Body of pancreas (tissue), 4 donors: ENCODE measurements around the gene EBLN2.

Source experiments
- POLR2A ChIP-seq, 3 donors: fragments of 450-650 bp; IDR thresholded peaks; one replicate each; pipeline ENCODE4 v1.6.1; 2016; ENCODE audit warnings: antibody characterized with exemption in 3 of 3, mild to moderate bottlenecking in 2 of 3
- TF ChIP-seq, protein P1 (sequence below), 7 experiments: fragments of 450-650 bp in 4 of 7; fragments of 200-600 bp in 3 of 7; sonication (generic) in 3 of 7; IDR thresholded peaks; one replicate each; pipeline ENCODE4 v1.5.1; 2016 to 2019; ENCODE audit warnings: antibody characterized with exemption in 7 of 7

DNA sequence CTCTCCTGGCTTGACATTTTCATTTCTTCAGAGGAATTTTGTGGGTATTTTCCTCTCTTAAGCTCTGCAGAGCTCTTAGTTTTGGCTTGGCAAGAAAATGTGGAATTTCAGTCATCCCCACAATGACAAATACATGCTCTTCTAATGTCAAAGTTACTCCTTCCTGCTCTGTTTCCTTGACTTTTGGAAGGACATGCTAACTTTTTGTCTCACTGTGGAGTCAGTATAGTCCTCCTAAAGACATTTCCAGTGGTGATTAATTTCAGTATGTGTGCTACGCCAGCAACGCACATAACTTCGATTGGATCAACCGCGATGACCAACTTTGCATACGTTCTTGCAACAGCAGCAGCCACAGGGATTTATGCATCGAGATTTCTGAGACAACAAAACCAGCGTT, 13.3 kb downstream of the EBLN2 start:
- TF ChIP-seq, protein P1, sequence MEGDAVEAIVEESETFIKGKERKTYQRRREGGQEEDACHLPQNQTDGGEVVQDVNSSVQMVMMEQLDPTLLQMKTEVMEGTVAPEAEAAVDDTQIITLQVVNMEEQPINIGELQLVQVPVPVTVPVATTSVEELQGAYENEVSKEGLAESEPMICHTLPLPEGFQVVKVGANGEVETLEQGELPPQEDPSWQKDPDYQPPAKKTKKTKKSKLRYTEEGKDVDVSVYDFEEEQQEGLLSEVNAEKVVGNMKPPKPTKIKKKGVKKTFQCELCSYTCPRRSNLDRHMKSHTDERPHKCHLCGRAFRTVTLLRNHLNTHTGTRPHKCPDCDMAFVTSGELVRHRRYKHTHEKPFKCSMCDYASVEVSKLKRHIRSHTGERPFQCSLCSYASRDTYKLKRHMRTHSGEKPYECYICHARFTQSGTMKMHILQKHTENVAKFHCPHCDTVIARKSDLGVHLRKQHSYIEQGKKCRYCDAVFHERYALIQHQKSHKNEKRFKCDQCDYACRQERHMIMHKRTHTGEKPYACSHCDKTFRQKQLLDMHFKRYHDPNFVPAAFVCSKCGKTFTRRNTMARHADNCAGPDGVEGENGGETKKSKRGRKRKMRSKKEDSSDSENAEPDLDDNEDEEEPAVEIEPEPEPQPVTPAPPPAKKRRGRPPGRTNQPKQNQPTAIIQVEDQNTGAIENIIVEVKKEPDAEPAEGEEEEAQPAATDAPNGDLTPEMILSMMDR (IDR thresholded peaks at IDR 0.05) = no peak
- TF ChIP-seq POLR2A (IDR thresholded peaks at IDR 0.05) = no peak
